GM21717 (cell line): ENCODE data around the gene ABI3BP.
A peak's percentile ranks its signal among the peaks of the same experiment; 100 is the strongest.

Source experiments
- ATAC-seq: cut with Tn5 transposase; IDR thresholded peaks from one replicate; pipeline ENCODE4 v1.9.1; 2021; ENCODE audit warnings: mild to moderate bottlenecking, moderate library complexity; ENCODE audit not compliant: unreplicated experiment

Gene ABI3BP

GRCh38 chr3:100745617-100746016 lies 247.6 kb downstream of the ABI3BP start:
- ATAC-seq, result no peak

DNA sequence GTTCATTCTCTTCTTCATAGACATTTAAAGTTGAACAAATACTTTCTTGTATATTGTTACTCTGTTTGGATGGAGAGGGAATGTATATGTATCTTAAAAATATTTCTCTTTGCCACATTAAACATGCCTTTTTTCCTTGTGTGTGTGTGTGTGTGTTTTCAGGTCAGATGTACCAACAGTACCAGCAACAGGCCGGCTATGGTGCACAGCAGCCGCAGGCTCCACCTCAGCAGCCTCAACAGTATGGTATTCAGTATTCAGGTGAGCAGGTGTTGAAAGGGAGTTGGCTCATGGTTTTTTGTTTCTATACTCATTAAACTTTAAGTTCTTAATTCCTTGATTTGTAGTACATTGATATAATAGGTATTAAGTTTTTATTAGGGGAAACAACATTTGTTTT lies 248.6 kb downstream of the ABI3BP start:
- ATAC-seq, result no peak

- no peak for ATAC-seq
Observed at GRCh38 chr3:100743535-100743934, 249.7 kb downstream of the ABI3BP start.

DNA sequence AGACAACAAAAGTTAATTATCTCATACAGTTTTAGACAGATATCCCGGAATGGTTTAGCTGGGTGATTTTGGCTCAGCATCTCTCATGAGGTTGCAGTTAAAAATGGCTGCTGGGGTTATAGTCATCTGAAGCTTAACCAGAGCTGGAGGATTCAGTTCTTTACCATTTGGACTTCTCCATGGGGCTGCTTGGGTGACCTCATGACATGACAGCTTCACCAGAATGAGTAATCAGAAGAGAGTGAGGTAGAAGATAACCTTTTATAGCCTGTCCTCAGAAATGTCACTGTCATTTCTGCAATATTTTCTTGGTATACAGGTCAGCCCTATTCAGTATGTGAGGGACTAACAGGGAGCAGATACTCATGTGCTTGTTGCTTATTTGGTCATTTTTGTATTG lies 253.0 kb downstream of the ABI3BP start:
- ATAC-seq, result no peak

- no peak for ATAC-seq
Observed at GRCh38 chr3:100737334-100737733, 255.9 kb downstream of the ABI3BP start.

- no peak for ATAC-seq
Observed at GRCh38 chr3:100732435-100732834, 260.8 kb downstream of the ABI3BP start.

- no peak for ATAC-seq
Observed at GRCh38 chr3:100730524-100730923, 262.7 kb downstream of the ABI3BP start.

DNA sequence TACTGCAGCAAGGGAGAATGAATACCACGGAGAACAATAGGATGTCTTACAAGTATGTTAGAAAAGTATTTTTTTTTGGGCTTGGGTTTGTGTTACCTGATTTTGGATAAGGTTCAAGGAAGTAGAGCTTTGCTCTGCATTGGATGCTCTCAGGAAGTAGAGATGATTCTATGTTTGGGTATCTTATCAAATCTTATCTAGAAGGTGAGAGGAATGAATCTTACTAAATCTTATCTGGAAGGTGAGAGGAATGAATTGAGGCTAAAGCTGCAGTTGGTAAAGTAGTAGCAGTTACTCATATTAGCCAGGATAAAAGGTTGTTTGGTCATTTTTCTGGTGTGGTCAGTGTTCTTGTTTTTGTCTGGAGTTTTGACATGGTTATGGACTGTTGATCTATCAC lies 266.5 kb downstream of the ABI3BP start:
- ATAC-seq, result no peak

DNA sequence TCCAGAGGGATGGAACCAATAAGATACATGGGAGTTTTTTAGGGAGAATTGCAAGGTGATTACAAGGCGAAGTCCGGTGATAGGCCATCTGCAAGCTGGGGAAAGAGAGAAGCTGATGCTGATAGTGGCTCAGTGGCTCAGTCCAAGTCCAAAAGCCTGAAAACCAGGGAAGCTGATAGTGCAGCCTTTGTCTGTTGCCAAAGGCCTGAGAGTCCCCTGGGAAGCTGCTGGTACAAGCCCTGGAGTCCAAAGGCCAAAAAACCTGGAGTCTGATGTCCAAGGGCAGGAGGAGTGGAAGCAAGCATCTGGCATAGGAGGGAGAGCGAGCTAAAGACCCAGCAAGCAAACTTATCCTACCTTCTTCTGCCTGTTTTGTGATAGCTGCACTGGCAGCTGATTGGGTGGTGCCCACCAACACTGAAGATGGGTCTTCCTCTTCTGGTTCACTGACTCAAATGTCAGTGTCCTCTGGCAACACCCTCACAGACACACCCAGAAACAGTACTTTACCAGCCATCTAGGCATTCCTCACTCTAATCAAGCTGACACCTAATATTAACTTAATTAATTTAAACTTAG lies 267.2 kb downstream of the ABI3BP start:
- no peak for ATAC-seq

GRCh38 chr3:100720426-100720825 lies 272.8 kb downstream of the ABI3BP start:
- no peak for ATAC-seq

DNA sequence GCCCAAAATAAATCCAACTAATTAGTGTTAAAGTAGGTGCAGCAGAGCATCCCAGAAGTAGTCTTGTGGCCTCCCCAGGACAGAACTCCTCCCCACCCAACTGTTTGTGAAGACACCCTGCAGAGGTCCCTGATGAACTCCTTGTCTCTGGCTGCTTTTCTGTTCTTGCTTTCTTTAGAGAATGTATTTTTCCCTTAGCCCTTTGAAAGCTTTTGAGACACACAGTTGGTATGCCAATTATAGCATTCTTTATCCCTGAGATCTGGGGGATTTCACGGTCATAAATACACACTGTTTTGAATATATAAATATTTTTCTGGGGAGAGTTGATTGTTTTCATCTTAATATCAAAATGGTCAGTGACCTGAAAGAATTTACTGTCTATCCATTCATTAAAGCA lies 274.1 kb downstream of the ABI3BP start:
- no peak for ATAC-seq

DNA sequence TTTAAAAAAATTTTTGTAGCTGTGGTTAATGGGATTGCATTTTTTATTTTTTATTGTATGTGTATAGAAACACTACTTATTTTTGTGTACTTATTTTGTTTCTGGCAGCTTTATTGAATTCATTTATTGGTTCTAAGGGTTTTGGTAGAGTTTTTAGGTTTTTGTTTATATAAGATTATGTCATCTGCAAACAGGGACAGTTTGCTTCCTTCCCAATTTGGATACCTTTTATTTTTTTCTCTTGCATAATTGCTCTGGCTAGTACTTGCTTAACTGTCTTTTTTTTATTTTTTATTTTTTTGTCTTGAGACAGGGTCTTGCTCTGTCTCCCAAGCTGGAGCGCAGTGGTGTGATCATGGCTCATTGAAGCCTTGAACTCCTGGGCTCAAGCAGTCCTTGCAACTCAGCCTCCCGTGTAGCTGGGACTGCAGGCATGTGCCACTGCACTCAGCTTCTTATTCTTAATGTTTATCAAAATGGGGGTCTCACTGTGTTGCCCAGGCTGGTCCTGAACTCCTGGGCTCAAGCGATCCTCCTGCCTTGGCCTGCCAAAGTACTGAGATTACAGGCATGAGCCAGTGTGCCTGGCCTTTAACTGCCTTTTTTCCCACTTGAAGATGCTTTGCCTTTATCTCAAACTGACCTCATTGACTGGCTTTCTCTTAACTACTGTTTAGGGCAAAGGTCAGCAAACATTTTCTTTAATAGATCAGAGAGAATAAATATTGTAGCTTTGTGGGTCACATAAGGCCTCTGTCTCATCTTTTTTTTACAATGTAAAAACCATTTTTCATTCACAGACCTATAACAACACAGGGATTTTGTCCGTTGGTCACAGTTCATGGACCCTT lies 275.4 kb downstream of the ABI3BP start:
- no peak for ATAC-seq

DNA sequence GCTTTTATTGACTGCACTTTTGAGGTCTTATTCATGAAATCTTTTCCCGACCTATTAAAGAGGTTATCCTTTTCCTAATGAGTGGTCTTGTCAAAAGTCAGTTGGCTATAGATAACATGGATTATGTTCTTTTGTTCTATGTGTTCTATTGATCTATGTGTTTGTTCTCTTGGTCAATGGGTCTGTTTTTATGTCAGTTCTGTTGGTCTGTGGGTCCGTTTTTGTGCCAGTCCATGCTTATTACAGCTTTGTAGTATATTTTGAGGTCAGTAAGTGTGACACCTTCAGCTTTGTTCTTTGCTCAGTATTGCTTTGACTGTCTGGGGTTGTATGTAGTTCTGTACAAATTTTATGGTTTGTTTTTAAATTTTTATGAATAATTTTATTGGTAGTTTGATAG lies 276.2 kb downstream of the ABI3BP start:
- no peak for ATAC-seq

- no peak for ATAC-seq
Observed at GRCh38 chr3:100715176-100715575, 278.0 kb downstream of the ABI3BP start.

DNA sequence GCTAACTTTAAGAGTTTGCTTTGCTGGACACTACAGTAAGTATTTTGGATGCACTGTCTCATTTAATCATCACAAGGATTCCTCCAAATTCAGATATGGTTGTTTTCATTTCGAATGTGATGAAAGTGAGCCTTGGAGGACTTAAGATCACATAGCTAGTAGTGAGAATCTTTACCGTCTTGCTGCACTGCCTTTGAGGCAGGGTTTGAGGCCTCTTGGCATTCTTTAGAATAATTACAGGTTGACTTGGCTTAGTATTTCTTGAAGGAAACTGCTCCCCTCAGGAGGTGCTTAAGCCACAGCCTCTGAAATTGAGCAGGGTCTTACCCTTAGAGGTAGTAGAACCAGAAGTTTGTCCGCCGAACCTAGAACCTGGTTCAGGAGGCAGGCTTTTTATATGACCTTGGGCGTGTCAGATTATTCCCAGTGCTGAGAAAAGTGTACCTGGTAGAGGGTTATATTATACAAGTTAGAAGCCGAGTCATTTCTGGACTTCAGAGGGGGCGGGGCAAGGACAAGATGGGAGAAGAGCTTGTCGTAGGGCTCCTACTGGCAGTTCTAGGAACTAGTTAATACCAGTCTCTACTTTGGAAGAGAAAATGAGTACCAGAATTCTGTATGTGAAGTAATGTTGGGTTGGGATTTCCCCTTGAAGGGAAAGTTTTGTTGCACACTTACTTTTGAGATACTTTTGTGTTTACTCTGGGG lies 282.8 kb downstream of the ABI3BP start:
- ATAC-seq, result peak; percentile 48

- peak; percentile 6 for ATAC-seq
Observed at GRCh38 chr3:100709842-100710260, 283.4 kb downstream of the ABI3BP start.

GRCh38 chr3:100708989-100709841 lies 284.0 kb downstream of the ABI3BP start, which contains the start of gene TFG:
TSS of gene TFG (plus strand) at chr3:100709494. CDS start at chr3:100713686, 4,192 bp downstream.
- peak; percentile 92 for ATAC-seq

- ATAC-seq, result no peak
Observed at GRCh38 chr3:100708644-100708988, 284.6 kb downstream of the ABI3BP start.

- no peak for ATAC-seq
Observed at GRCh38 chr3:100706365-100706764, 286.9 kb downstream of the ABI3BP start.

DNA sequence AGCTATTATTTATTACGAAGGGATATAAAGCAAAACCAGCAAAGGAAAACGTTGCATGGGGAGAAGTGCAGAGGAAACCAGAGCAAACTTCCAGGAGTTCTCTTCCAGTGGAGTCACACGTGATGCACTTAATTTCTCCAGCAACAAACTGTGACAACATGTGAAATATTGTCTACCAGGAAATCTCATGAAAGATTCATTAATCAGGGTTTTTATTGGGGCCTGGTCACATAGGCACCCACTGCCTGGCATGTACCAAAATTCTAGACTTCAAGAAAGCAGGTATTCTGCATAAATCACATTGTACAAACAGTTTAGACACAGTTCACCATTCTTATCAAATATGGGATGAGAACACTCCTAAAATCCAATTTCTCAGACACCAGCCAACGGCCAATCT lies 289.4 kb downstream of the ABI3BP start:
- no peak for ATAC-seq

- ATAC-seq, result no peak
Observed at GRCh38 chr3:100702980-100703345, 290.3 kb downstream of the ABI3BP start.
